Measurements from ENCODE around the gene TNF.
"Not testable (repeated sequence)": the region's sequence is repeated elsewhere in the genome, so short reads cannot be mapped to it uniquely, and the experiment has no call there.

Gene TNF

GRCh38 chr6:31545291-31545690 lies 30.1 kb upstream of the TNF start:
- DNase-seq, result no peak

DNA sequence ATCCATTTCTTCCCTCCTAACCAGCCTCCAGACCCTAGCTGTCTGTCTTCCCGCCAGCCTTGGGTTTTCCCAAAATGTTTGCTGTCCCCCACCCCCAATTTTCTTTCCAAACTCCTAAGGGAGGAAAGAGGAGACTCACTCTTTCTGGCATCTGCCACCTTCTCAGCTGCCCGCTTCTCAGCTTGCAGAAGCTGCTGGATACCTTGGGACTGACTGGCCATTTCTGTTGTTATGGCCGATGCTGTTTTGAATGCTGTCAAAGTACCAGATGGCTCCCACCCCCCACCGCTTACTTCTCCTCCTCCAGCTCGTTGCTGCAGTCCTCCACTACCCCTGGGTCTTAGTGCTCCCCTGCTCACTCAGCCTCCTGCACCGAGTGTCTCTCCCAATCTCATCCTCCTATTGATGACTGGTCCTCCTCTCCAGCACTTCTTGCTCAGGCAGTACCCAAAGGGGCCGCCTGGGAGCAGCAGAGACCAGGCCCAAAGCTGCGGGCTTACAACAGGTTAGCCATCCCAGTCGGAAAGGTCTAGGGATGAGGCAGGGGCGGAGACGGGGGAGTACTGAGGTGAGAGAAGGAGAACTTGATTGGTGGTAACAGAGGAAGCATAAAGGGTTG lies 28.9 kb upstream of the TNF start, which contains the start of gene ATP6V1G2:
Gene ATP6V1G2, minus strand, starts transcription at position 270 of the 619 bp plus-strand sequence. Its CDS starts 49 bp downstream, at position 221.
- DNase-seq, result peak; percentile 97

GRCh38 chr6:31546958-31547726 lies 28.2 kb upstream of the TNF start, which contains the start of gene NFKBIL1:
Gene NFKBIL1 (plus strand): TSS chr6:31547608. CDS start chr6:31547695, 87 bp downstream.
- peak; percentile 97 for DNase-seq

GRCh38 chr6:31547727-31548543 lies 27.4 kb upstream of the TNF start:
- DNase-seq, result no peak

GRCh38 chr6:31548544-31548873 lies 26.9 kb upstream of the TNF start:
- DNase-seq, result no peak

DNA sequence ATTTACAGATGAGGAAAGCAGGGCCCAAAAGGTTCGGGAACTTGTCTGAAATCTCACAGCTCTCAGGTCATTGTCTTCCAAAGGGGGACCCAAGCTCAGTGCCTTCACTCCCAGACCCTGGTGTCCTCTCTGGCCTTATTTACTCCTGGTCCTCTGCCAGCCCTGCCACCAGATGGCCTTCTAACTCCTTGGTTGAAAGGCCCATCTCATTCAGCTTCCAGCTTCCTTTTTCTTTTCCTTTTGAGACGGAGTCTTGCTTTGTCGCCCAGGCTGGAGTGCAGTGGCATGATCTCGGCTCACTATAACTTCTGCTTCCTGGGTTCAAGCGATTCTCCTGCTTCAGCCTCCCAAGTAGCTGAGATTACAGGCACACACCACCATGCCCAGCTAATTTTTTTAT lies 24.0 kb upstream of the TNF start:
- not testable (repeated sequence) for DNase-seq

DNA sequence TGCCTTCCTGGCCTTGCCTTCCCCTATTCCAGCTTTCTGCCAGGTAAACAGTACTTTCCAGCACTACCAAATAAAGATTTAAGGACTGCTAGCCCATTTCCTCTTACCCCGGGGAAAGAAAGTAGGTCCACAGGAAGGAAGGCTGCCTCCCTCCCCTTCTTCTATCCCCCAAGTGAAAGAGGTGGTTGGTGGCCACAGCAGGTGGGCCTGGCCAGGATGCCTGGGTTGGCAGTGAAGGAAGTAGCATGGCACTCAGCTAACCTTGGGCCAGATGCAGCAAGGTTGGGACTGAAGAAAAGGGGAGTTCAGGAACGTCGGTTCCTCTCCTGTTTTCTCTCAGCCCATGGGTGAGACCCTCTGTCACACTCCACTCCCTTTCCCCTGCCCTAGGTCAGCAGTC lies 19.1 kb upstream of the TNF start:
- DNase-seq, result no peak

GRCh38 chr6:31557443-31558317 lies 17.7 kb upstream of the TNF start:
- DNase-seq, result no peak

DNA sequence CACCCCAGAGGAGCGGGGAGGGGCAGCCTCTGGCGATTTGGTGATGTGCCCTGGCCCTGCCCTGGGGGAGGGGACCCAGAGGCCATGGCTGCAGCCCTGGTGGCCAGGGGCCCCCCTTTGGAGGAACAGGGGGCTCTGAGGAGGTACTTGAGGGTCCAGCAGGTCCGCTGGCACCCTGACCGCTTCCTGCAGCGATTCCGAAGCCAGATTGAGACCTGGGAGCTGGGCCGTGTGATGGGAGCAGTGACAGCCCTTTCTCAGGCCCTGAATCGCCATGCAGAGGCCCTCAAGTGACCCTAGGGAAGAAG lies 17.1 kb upstream of the TNF start:
- DNase-seq, result no peak

GRCh38 chr6:31558631-31559500 lies 16.5 kb upstream of the TNF start:
- DNase-seq, result no peak

DNA sequence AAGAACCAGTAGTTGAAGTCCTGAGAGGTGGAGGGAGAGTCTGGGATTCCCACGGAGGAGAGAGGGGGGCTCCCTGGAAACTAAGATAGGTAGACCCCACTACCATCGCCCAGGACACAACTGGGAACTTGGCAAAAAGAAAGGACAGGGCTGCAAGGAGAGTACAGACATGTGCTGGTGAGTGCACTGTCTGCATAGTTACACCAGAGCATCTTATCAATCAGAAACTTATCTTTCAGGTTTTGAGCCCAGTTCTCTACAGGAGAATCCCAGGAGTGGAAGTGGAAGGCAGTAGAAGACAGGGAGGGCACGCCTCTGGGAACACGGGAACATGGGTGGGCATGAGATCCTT lies 15.8 kb upstream of the TNF start:
- no peak for DNase-seq

DNA sequence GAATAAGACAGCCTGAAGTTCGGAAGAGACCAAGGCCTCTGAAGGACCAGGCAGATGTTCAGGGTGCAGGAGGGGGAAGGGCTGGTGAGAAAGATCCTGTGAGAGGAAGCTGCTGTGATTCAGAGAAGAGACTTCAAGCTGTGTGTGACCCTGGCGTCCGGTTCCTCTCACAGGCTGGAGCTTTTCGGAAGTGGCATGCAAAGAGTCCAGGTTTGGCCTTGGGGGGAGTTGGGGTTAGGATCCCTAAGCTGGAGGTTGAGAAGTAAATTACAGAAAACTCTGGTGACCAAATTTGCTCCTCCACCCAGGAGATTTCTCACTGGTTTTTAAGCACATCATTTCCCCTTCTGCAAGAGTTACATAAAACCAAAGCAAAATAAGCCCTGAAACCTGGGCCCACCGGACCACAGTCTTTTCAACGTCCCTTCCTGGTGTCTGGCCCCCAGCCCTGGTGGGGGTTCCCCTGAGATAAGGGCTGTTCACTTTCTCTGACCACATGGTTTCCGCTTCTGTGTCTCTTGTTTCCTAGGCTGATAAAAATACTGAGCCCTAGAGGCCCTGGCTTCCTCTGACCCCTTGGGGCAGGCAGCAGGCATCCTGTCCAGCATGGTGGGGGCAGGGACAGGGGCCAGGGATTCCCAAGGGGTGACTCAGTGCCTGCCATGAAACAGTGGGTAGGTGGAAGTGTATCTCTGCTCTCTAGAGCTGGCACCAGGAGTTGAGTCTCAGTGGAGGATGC lies 15.2 kb upstream of the TNF start:
- DNase-seq, result no peak

- DNase-seq, result no peak
Measured at GRCh38 chr6:31560697-31561058, 14.7 kb upstream of the TNF start.

DNA sequence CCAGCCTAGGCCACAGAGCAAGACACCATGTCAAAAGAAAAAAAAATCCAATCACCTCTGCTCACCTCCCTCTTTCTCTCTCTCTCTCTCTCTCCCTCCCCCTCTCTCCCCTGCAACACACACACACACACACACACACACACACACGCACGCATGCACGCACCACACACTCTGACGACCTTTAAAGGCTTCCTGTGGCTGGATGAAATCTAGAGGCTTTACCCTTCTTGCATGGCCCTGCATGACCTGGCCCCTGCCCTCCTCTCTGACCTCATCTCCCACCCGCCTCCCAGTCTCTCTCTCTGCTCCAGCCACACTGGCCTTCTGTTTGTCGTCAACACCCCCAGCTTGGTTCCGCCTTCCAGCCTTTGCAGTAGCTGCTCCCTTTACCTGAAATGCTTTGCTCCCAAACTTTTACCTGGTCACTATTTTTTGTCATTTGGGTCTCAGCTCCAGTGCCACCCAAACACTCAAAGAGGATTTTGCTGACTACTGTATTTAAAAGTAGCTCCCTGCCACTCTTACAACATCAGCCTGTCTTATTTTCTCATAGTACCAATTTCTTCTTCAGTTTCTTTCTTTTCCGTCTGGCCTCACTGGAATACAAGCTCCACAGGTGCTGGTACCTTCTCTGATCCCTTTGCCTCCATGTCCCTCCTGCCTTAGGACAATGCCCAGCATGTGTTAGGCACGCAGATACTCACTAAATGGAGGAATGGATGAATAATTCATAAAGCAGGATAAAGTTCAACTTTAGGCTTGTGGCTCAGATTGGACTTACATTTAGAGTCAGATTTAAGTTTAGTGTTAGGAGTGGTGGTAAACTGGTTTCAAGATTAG lies 7.6 kb upstream of the TNF start:
- DNase-seq, result no peak

- DNase-seq, result no peak
Measured at GRCh38 chr6:31568537-31568961, 6.8 kb upstream of the TNF start.

DNA sequence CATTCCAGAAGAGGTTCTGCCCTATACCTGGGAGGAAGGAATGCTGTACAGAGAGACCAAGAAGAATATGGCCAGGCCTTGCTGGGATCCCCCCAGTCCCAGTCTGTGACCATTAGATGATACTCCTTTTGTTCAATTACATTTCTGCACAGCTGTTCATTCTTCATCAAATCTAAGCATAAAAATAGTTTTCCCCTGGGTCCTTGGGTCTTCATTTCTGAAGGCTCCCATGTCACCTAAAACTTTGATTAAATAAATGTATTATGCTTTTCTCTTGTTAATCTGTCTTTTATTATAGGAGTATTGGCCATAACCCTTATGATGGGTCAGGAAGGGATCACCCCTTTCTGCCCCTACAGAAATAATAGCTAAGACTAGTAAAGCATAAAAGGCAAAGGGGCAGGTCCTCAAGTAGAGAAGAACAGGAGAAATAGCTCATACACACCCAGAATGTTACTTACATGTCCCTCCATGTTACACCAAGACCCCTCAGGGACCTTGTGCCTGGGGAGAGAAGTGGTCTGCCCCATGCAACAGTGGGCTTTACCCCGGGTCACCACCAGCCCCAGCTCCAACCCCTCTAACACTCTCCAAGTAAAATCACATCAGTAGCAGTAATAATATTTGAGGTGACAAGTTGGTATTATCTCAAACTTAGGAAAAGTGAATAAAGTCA lies 5.4 kb upstream of the TNF start:
- DNase-seq, result no peak

DNA sequence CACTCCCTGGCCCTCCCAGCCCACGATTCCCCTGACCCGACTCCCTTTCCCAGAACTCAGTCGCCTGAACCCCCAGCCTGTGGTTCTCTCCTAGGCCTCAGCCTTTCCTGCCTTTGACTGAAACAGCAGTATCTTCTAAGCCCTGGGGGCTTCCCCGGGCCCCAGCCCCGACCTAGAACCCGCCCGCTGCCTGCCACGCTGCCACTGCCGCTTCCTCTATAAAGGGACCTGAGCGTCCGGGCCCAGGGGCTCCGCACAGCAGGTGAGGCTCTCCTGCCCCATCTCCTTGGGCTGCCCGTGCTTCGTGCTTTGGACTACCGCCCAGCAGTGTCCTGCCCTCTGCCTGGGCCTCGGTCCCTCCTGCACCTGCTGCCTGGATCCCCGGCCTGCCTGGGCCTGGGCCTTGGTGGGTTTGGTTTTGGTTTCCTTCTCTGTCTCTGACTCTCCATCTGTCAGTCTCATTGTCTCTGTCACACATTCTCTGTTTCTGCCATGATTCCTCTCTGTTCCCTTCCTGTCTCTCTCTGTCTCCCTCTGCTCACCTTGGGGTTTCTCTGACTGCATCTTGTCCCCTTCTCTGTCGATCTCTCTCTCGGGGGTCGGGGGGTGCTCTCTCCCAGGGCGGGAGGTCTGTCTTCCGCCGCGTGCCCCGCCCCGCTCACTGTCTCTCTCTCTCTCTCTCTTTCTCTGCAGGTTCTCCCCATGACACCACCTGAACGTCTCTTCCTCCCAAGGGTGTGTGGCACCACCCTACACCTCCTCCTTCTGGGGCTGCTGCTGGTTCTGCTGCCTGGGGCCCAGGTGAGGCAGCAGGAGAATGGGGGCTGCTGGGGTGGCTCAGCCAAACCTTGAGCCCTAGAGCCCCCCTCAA lies 3.1 kb upstream of the TNF start, which contains the start of gene LTA:
Gene LTA, plus strand, starts transcription at position 249 of the 871 bp plus-strand sequence. Its CDS starts 454 bp downstream, at position 703.
- DNase-seq, result no peak
